ENCODE data around the gene GANAB. TPM values are rescaled to one million over a fixed set of nuclear protein-coding genes. Genes with fewer than 3 reads are reported as not detected.
"Not testable (repeated sequence)": the region's sequence is repeated elsewhere in the genome, so short reads cannot be mapped to it uniquely, and the experiment has no call there.

The GANAB gene
- total RNA-seq: 100 to 1,000 TPM; 270 to 325 TPM
- polyA plus RNA-seq (ENCODE audit: insufficient read length in 6 of 6): 100 to 1,000 TPM; 287 to 341 (median 312) TPM
- long read RNA-seq, donor 1, transcript GANAB-202 (24 exons, 3,608 nt): major isoform, 14 of 106 reads
- long read RNA-seq, donor 1, transcript GANAB-208 (4 exons, 608 nt): minor isoform, 5 of 106 reads
- long read RNA-seq, donor 1, partial matches to known transcripts: 78 of 106 reads
- long read RNA-seq, donor 1, other reads (novel, unspliced or antisense): 8 of 106 reads
- long read RNA-seq, donor 2, transcript GANAB-202 (24 exons, 3,608 nt): major isoform, 13 of 258 reads
- long read RNA-seq, donor 2, transcript GANAB-208 (4 exons, 608 nt): minor isoform, 9 of 258 reads
- long read RNA-seq, donor 2, partial matches to known transcripts: 234 of 258 reads
- long read RNA-seq, donor 2, other reads (novel, unspliced or antisense): 0 of 258 reads
- long read RNA-seq, donor 3, transcript GANAB-202 (24 exons, 3,608 nt): major isoform, 10 of 22 reads
- long read RNA-seq, donor 3, partial matches to known transcripts: 7 of 22 reads
- long read RNA-seq, donor 3, other reads (novel, unspliced or antisense): 0 of 22 reads
- long read RNA-seq, donor 4, partial matches to known transcripts: 1 of 9 reads
- long read RNA-seq, donor 4, other reads (novel, unspliced or antisense): 8 of 9 reads
- long read RNA-seq, donor 5, partial matches to known transcripts: 43 of 52 reads
- long read RNA-seq, donor 5, other reads (novel, unspliced or antisense): 0 of 52 reads
- long read RNA-seq, donor 6, transcript GANAB-202 (24 exons, 3,608 nt): major isoform, 7 of 165 reads
- long read RNA-seq, donor 6, transcript GANAB-208 (4 exons, 608 nt): major isoform, 7 of 165 reads
- long read RNA-seq, donor 6, partial matches to known transcripts: 149 of 165 reads
- long read RNA-seq, donor 6, other reads (novel, unspliced or antisense): 0 of 165 reads
- long read RNA-seq, donor 7, partial matches to known transcripts: 12 of 16 reads
- long read RNA-seq, donor 7, other reads (novel, unspliced or antisense): 0 of 16 reads
- long read RNA-seq, donor 8, transcript GANAB-202 (24 exons, 3,608 nt): major isoform, 9 of 57 reads
- long read RNA-seq, donor 8, partial matches to known transcripts: 45 of 57 reads
- long read RNA-seq, donor 8, other reads (novel, unspliced or antisense): 0 of 57 reads
- long read RNA-seq, donor 9: 0 reads
- long read RNA-seq, donor 10, partial matches to known transcripts: 0 of 1 reads
- long read RNA-seq, donor 10, other reads (novel, unspliced or antisense): 1 of 1 reads
- long read RNA-seq, donor 11, transcript GANAB-202 (24 exons, 3,608 nt): major isoform, 5 of 9 reads
- long read RNA-seq, donor 11, partial matches to known transcripts: 0 of 9 reads
- long read RNA-seq, donor 11, other reads (novel, unspliced or antisense): 0 of 9 reads
- long read RNA-seq, donor 12, transcript GANAB-202 (24 exons, 3,608 nt): major isoform, 6 of 56 reads
- long read RNA-seq, donor 12, partial matches to known transcripts: 47 of 56 reads
- long read RNA-seq, donor 12, other reads (novel, unspliced or antisense): 0 of 56 reads

- peak; percentile 97 to 99 (median 98) for DNase-seq
- intact Hi-C loops (cut with DNase I): no loop called here
- TF ChIP-seq CTCF (IDR thresholded peaks at IDR 0.05): no peak
- no peaks in the 10 kb centered on the region for H3K27me3 ChIP-seq
- no peaks in the 10 kb centered on the region for H3K9me3 ChIP-seq
- H3K27ac ChIP-seq: peak within 1 kb of the TSS; percentile 83 to 91
- peak within 1 kb of the TSS; percentile 94 to 100 for H3K4me3 ChIP-seq
- ATAC-seq: peak; percentile 99
- peaks cover 0 to 46% of the 10 kb centered on the region in 2 donors for H3K36me3 ChIP-seq
- peaks cover 16 to 31% of the 10 kb centered on the region in 2 donors for H3K4me1 ChIP-seq
Observed at GRCh38 chr11:62645946-62646824, at the start of gene GANAB. GANAB (minus strand) TSS chr11:62646613; CDS start chr11:62646599, 14 bp downstream.

DNA sequence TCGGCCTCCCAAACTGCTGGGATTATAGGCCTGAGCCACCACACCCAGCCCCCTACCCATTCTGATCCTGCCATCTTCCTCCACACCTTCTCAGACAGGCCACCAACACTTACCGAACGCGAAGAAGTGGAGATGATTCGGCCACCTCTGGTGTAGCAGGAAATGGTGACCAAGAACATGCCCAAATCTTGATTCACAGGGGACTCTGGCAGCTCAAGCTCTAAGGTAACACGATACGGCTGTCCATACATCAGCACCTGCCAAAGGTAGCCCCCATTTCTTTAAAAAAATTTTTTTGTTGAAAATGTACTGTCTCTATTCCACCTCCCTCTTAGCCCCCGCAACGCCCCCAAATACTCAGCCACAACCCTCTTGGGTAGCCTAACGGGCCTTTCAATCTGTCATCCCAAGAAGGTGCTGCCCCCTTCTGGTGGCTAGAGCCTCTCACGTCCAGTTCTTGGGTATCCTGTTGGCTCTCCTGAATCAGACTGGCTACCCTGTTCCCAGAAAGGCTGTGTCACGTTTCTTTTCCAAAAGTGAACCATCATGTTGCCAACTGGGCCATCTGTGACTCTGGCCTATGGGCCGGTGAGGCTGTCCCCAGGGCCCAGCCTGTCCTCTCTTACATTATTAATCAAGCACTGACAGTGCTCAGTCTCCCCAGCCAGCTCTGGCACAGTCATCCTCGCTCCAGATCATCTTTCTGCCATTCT, 48.2 kb upstream of the GANAB start:
- Histone ChIP-seq H3K4me3 (no peak overlapping the region), H3K27me3 (no peaks in the 10 kb centered on the region), H3K36me3 (peaks cover 0 to 49% of the 10 kb centered on the region in 2 donors), H3K4me1 (peaks cover 0 to 8% of the 10 kb centered on the region in 2 donors), H3K27ac (no peak overlapping the region), H3K9me3 (no peaks in the 10 kb centered on the region)
- ATAC-seq (peak; percentile 92), DNase-seq (peak in 3 of 4 donors; percentile 8 to 83 (median 77))
- TF ChIP-seq CTCF (IDR thresholded peaks at IDR 0.05): peak; percentile 74 to 87
- intact Hi-C loops (cut with DNase I): loop anchor here in 1 of 2 donors (5.0 kb wide), 1 partner anchor 312 kb away; no protein-coding TSS in a partner anchor

GRCh38 chr11:62693624-62694023, 47.2 kb upstream of the GANAB start:
- not testable (repeated sequence) for ATAC-seq, DNase-seq, H3K9me3 ChIP-seq, H3K4me3 ChIP-seq, H3K4me1 ChIP-seq, H3K27me3 ChIP-seq, H3K27ac ChIP-seq
- intact Hi-C loops (cut with DNase I): loop anchor here in 1 of 2 donors (5.0 kb wide), 1 partner anchor 311 kb away; no protein-coding TSS in a partner anchor
- peaks cover 0 to 50% of the 10 kb centered on the region in 2 donors for H3K36me3 ChIP-seq

- Histone ChIP-seq H3K4me1 (peaks cover 0 to 7% of the 10 kb centered on the region in 2 donors), H3K4me3 (no peak within 1 kb of the TSS), H3K27ac (no peak within 1 kb of the TSS), H3K9me3 (no peaks in the 10 kb centered on the region), H3K36me3 (peaks cover 0 to 44% of the 10 kb centered on the region in 2 donors), H3K27me3 (peaks cover 9 to 28% of the 10 kb centered on the region in 2 donors)
- ATAC-seq (peak; percentile 51), DNase-seq (no peak)
- no peak for TF ChIP-seq CTCF (IDR thresholded peaks at IDR 0.05)
- intact Hi-C loops (cut with DNase I): loop anchor here in 1 of 2 donors (5.0 kb wide), 1 partner anchor 307 kb away; no protein-coding TSS in a partner anchor
Observed at GRCh38 chr11:62689421-62690183, 43.2 kb upstream of the GANAB start, which contains the start of gene LRRN4CL. LRRN4CL (minus strand) TSS chr11:62689530; CDS start chr11:62688508, 1,022 bp downstream.

Measured in left lung (tissue), 14 donors.